Measurements from ENCODE around the gene ANKS1B. TPM values are rescaled to one million over a fixed set of nuclear protein-coding genes. Genes with fewer than 3 reads are reported as not detected.

The ANKS1B gene
- total RNA-seq, 4 donors from 2014 or later = 0.88 to 10.7 (median 4.4) TPM

DNA sequence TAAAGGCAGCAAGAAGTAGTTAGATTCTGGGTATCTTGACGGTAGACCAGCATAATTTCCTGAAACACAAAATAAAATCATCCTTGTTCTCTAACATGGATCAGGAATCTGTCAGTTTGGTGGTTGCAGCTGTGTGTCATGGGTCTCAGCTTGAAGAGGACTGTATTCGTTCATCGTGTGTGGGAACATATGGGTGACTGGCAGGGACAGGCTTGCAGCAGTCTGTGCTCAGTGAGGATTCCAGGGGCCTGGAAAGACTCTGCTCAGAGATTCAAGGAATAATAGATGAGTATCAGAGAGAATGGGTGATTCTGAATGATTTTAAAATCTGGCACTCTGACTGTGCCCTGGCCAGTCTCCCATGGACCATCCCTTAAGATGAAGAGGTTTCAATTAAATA lies 918.0 kb downstream of the ANKS1B start:
- Histone ChIP-seq H3K4me1 (no peaks in the 10 kb centered on the region), H3K27ac (no peak overlapping the region), H3K27me3 (no peaks in the 10 kb centered on the region), H3K9me3 (no peaks in the 10 kb centered on the region), H3K4me3 (no peak overlapping the region), H3K36me3 (no peaks in the 10 kb centered on the region)
- TF ChIP-seq, protein P1, sequence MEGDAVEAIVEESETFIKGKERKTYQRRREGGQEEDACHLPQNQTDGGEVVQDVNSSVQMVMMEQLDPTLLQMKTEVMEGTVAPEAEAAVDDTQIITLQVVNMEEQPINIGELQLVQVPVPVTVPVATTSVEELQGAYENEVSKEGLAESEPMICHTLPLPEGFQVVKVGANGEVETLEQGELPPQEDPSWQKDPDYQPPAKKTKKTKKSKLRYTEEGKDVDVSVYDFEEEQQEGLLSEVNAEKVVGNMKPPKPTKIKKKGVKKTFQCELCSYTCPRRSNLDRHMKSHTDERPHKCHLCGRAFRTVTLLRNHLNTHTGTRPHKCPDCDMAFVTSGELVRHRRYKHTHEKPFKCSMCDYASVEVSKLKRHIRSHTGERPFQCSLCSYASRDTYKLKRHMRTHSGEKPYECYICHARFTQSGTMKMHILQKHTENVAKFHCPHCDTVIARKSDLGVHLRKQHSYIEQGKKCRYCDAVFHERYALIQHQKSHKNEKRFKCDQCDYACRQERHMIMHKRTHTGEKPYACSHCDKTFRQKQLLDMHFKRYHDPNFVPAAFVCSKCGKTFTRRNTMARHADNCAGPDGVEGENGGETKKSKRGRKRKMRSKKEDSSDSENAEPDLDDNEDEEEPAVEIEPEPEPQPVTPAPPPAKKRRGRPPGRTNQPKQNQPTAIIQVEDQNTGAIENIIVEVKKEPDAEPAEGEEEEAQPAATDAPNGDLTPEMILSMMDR (IDR thresholded peaks at IDR 0.05) = no peak
- TF ChIP-seq POLR2A (IDR thresholded peaks at IDR 0.05) = no peak
- DNase-seq = no peak

DNA sequence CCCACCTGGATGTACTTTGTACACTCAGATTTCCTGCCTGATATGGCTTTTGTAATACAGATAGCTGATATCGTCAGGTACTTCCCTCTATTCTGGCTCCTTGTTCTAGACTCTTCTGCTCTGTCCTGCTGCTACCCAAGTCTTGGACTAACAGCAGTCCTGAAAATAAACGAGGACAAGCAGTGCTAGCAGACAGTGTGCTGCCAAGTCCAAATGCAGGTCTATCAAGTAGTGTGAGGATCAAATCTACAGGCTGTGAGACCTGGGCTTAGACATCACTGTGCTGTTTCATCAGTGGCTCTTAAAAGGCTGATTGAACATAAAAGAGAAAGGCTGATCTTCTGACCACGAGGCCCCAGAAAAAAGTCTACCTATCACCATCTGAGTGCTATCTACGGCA lies 921.6 kb downstream of the ANKS1B start:
- Histone ChIP-seq H3K4me3 (no peak overlapping the region), H3K9me3 (no peaks in the 10 kb centered on the region), H3K27ac (no peak overlapping the region), H3K36me3 (no peaks in the 10 kb centered on the region), H3K4me1 (no peaks in the 10 kb centered on the region), H3K27me3 (no peaks in the 10 kb centered on the region)
- DNase-seq = no peak
- TF ChIP-seq, protein P1 (IDR thresholded peaks at IDR 0.05) = no peak
- no peak for TF ChIP-seq POLR2A (IDR thresholded peaks at IDR 0.05)

DNA sequence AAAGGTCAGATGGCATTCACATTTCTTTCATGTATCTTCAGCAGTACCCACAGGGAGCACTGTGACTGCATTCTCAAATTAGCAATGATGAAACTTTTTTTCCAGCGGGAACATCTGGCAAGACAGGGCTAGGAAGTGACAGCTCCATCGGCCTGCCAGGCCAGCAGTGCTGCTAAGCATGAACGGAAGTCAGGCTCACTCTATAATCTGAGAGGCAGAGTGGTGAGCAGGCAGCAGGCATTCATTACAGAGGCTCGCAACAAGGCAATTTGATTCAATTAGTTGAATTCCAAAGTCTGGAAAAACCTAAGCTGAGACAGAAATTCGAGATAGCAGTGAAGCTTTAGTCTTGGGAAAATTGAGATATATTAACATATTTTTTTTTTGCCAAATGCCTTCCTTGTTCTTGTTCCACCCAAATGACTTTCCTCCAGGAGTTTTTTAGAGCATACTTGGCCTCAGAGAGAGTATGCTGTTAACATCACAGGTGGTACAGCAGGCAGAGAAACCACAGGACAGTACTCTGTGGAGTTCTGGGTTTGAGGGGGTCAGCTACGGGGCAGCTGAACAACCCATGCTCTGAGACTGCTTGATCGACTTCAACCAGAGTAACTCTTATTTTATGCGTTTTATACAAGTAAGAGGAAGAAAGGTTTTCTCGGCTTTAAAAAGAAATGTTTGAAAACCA lies 924.8 kb downstream of the ANKS1B start:
- Histone ChIP-seq H3K27me3 (no peaks in the 10 kb centered on the region), H3K4me3 (no peak overlapping the region), H3K9me3 (no peaks in the 10 kb centered on the region), H3K36me3 (no peaks in the 10 kb centered on the region), H3K4me1 (no peaks in the 10 kb centered on the region), H3K27ac (no peak overlapping the region)
- TF ChIP-seq, protein P1 (IDR thresholded peaks at IDR 0.05) = no peak
- no peak for TF ChIP-seq POLR2A (IDR thresholded peaks at IDR 0.05)
- DNase-seq = no peak

DNA sequence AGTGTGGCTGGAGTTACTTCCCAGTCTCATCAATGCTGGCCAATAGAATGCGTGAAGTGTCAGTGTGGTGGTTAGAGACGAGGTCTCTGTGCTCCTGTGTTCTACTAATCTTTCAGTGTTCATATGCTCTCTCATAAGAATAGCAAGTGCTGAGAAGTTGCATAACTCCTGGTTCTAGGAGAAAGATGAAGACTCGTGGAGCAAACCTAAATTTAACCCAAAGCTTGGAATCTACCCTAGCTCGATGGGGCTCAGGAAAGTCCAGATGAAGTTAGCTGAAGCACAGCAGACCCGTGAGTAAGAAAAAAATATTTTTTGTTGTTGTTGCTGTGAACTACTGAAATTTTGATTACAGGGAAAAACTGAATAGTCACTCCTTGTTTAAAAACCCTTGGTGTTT lies 927.1 kb downstream of the ANKS1B start:
- Histone ChIP-seq H3K4me1 (no peaks in the 10 kb centered on the region), H3K9me3 (no peaks in the 10 kb centered on the region), H3K27ac (no peak overlapping the region), H3K4me3 (no peak overlapping the region), H3K36me3 (no peaks in the 10 kb centered on the region), H3K27me3 (no peaks in the 10 kb centered on the region)
- TF ChIP-seq POLR2A (IDR thresholded peaks at IDR 0.05) = no peak
- TF ChIP-seq, protein P1 (IDR thresholded peaks at IDR 0.05) = no peak
- DNase-seq = no peak

DNA sequence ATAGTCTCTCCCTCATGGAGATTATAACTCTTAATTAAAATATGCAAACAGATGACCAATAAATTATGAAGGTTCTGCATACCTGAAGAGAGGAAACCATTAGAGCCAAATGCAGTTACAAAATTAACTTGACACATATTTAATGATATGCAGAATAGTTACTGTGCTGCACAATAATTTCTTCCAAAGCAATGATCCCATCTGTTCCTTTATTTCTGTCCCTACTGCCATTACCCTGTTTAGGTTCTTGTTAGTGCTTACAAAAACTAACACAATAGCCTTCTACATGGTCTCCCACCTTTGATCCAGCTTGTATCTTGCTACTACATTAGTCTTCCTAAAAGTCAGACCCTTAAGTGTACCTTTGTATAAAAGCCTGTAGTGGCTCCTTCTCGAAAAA lies 928.5 kb downstream of the ANKS1B start:
- no peak overlapping the region for H3K4me3 ChIP-seq
- no peak overlapping the region for H3K27ac ChIP-seq

More for the DNA sequence above, 928.5 kb downstream of the ANKS1B start:
- Histone ChIP-seq H3K9me3 (no peaks in the 10 kb centered on the region), H3K4me1 (no peaks in the 10 kb centered on the region), H3K36me3 (no peaks in the 10 kb centered on the region), H3K27me3 (no peaks in the 10 kb centered on the region)
- no peak for TF ChIP-seq POLR2A (IDR thresholded peaks at IDR 0.05)
- TF ChIP-seq, protein P1 (IDR thresholded peaks at IDR 0.05) = no peak
- DNase-seq = no peak

Data from Peyer's patch (tissue), 4 donors.